ENCODE data around the gene SRC. TPM values are rescaled to one million over a fixed set of nuclear protein-coding genes. Genes with fewer than 3 reads are reported as not detected.

SRC gene
- total RNA-seq, 2 donors from 2014 or later, result 75.6 to 109 TPM

GRCh38 chr20:37439223-37439933 is 93.4 kb downstream of the SRC start:
- H3K36me3 Mint-ChIP-seq (ENCODE audit: low read depth), result no peaks in the 10 kb centered on the region
- no peaks in the 10 kb centered on the region for H3K9me3 Mint-ChIP-seq
- H3K27me3 ChIP-seq (ENCODE audit: control insufficient read depth, insufficient read depth, low read length, poor library complexity, severe bottlenecking), result no peaks in the 10 kb centered on the region
- H3K4me1 ChIP-seq (ENCODE audit: control insufficient read depth, insufficient read depth, low read length), result no peaks in the 10 kb centered on the region
- TF ChIP-seq, protein P1, sequence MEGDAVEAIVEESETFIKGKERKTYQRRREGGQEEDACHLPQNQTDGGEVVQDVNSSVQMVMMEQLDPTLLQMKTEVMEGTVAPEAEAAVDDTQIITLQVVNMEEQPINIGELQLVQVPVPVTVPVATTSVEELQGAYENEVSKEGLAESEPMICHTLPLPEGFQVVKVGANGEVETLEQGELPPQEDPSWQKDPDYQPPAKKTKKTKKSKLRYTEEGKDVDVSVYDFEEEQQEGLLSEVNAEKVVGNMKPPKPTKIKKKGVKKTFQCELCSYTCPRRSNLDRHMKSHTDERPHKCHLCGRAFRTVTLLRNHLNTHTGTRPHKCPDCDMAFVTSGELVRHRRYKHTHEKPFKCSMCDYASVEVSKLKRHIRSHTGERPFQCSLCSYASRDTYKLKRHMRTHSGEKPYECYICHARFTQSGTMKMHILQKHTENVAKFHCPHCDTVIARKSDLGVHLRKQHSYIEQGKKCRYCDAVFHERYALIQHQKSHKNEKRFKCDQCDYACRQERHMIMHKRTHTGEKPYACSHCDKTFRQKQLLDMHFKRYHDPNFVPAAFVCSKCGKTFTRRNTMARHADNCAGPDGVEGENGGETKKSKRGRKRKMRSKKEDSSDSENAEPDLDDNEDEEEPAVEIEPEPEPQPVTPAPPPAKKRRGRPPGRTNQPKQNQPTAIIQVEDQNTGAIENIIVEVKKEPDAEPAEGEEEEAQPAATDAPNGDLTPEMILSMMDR (conservative IDR thresholded peaks at IDR 0.05), result no peak
- no peaks in the 10 kb centered on the region for H3K27me3 Mint-ChIP-seq (ENCODE audit: insufficient read depth)
- WGBS, 2 experiments (ENCODE audit: insufficient coverage in 1 of 2, insufficient read length in 1 of 2), result 75 to 80% methylated on average over 17 to 22 of the region's 23 CpGs
- H3K27ac ChIP-seq (ENCODE audit: low read depth, low read length), result no peak overlapping the region
- H3K4me3 Mint-ChIP-seq, result no peak overlapping the region
- DNase-seq, result no peak
- no peak overlapping the region for H3K4me3 ChIP-seq (ENCODE audit: low read length)
- H3K9me3 ChIP-seq (ENCODE audit: control insufficient read depth, low read length), result no peaks in the 10 kb centered on the region
- no peak overlapping the region for H3K9ac ChIP-seq (ENCODE audit: extremely low read depth, low read length, poor library complexity, severe bottlenecking)
- no peaks in the 10 kb centered on the region for H3K36me3 ChIP-seq (ENCODE audit: control insufficient read depth, insufficient read depth, low read length)
- peaks cover 8% of the 10 kb centered on the region for H3K4me1 Mint-ChIP-seq
- H3K27ac Mint-ChIP-seq, result no peak overlapping the region

- H3K27me3 ChIP-seq (ENCODE audit: control insufficient read depth, insufficient read depth, low read length, poor library complexity, severe bottlenecking), result no peaks in the 10 kb centered on the region
- TF ChIP-seq, protein P1 (conservative IDR thresholded peaks at IDR 0.05), result no peak
- 94% methylated on average over 4 of the region's 4 CpGs; no CpG with 5 or more reads in 1 of the 2 experiments for WGBS, 2 experiments (ENCODE audit: insufficient coverage in 1 of 2, insufficient read length in 1 of 2)
- Mint-ChIP-seq H3K4me3 (no peak overlapping the region), H3K27me3 (ENCODE audit: insufficient read depth) (no peaks in the 10 kb centered on the region), H3K4me1 (peaks cover 8% of the 10 kb centered on the region), H3K27ac (no peak overlapping the region), H3K9me3 (no peaks in the 10 kb centered on the region), H3K36me3 (ENCODE audit: low read depth) (no peaks in the 10 kb centered on the region)
- no peak overlapping the region for H3K4me3 ChIP-seq (ENCODE audit: low read length)
- no peaks in the 10 kb centered on the region for H3K4me1 ChIP-seq (ENCODE audit: control insufficient read depth, insufficient read depth, low read length)
- H3K27ac ChIP-seq (ENCODE audit: low read depth, low read length), result no peak overlapping the region
- no peaks in the 10 kb centered on the region for H3K9me3 ChIP-seq (ENCODE audit: control insufficient read depth, low read length)
- no peaks in the 10 kb centered on the region for H3K36me3 ChIP-seq (ENCODE audit: control insufficient read depth, insufficient read depth, low read length)
- DNase-seq, result no peak
- no peak overlapping the region for H3K9ac ChIP-seq (ENCODE audit: extremely low read depth, low read length, poor library complexity, severe bottlenecking)
Observed at GRCh38 chr20:37441023-37441422, 95.1 kb downstream of the SRC start.

DNA sequence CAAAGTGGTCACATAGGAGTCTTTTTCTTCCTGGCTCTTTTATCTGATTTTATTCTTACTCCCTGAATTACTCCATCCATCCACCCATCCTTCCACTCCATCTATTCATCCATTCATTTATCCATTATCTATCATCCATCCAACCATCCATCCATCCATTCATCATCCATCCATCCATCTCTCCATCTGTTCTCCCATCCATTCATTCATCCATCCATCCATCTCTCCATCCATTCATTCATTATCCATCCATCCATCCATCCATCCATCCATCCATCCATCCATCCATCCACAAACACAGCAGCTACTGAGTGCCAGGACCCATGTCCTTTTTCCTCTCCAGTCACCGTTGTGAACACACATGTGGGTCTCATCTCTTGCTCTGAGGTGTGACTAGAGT is 96.6 kb downstream of the SRC start:
- Mint-ChIP-seq H3K27me3 (ENCODE audit: insufficient read depth) (peaks cover 3% of the 10 kb centered on the region), H3K9me3 (no peaks in the 10 kb centered on the region), H3K27ac (no peak overlapping the region), H3K36me3 (ENCODE audit: low read depth) (no peaks in the 10 kb centered on the region), H3K4me3 (no peak overlapping the region), H3K4me1 (peaks cover 8% of the 10 kb centered on the region)
- DNase-seq, result no peak
- H3K9me3 ChIP-seq (ENCODE audit: control insufficient read depth, low read length), result no peaks in the 10 kb centered on the region
- H3K36me3 ChIP-seq (ENCODE audit: control insufficient read depth, insufficient read depth, low read length), result no peaks in the 10 kb centered on the region
- H3K27me3 ChIP-seq (ENCODE audit: control insufficient read depth, insufficient read depth, low read length, poor library complexity, severe bottlenecking), result no peaks in the 10 kb centered on the region
- H3K27ac ChIP-seq (ENCODE audit: low read depth, low read length), result no peak overlapping the region
- TF ChIP-seq, protein P1 (conservative IDR thresholded peaks at IDR 0.05), result no peak
- no peaks in the 10 kb centered on the region for H3K4me1 ChIP-seq (ENCODE audit: control insufficient read depth, insufficient read depth, low read length)
- no peak overlapping the region for H3K9ac ChIP-seq (ENCODE audit: extremely low read depth, low read length, poor library complexity, severe bottlenecking)
- H3K4me3 ChIP-seq (ENCODE audit: low read length), result no peak overlapping the region
- WGBS, 2 experiments (ENCODE audit: insufficient coverage in 1 of 2, insufficient read length in 1 of 2), result 91 to 100% methylated on average over 1 of the region's 1 CpG
